ENCODE results near the gene RNF145.

GRCh38 chr5:159202151-159202550 is 7.2 kb downstream of the RNF145 start:
- TF ChIP-seq CTCF (IDR thresholded peaks at IDR 0.05): no peak
- TF ChIP-seq POLR2A (IDR thresholded peaks at IDR 0.05): no peak

Measured in uterus (tissue), 2 donors.